ENCODE measurements around the gene SLC2A10. TPM values are rescaled to one million over a fixed set of nuclear protein-coding genes. Genes with fewer than 3 reads are reported as not detected.

The SLC2A10 gene
- total RNA-seq, 1 experiment from 2014 or later, result 4.2 TPM

GRCh38 chr20:46700481-46700880, 9.0 kb upstream of the SLC2A10 start:
- CTCF ChIA-PET, result no interaction called here
- H3K27me3 ChIP-seq (replicated peaks; ENCODE audit: control insufficient read depth, insufficient read depth, low read length), result 0 out of 2 replicates have a peak, but pooled peaks cover 1% of the 10 kb centered on the region
- H3K27me3 Mint-ChIP-seq (ENCODE audit: insufficient read depth, unreplicated experiment), result no peaks in the 10 kb centered on the region
- no peak overlapping the region for H3K27ac Mint-ChIP-seq (ENCODE audit: unreplicated experiment)
- H3K4me1 ChIP-seq, result peaks cover 4% of the 10 kb centered on the region; the same call in 1 of the 2 replicates
- H3K36me3 ChIP-seq (ENCODE audit: control insufficient read depth, insufficient read depth, low read length), result no peaks in the 10 kb centered on the region
- no peak overlapping the region for H3K4me3 Mint-ChIP-seq (ENCODE audit: unreplicated experiment)
- no peak for TF ChIP-seq CTCF (IDR thresholded peaks at IDR 0.05; ENCODE audit: insufficient read depth in 1 of 2, low read depth in 1 of 2, low read length in 1 of 2, severe bottlenecking in 1 of 2, unreplicated experiment in 1 of 2)
- POLR2A ChIA-PET, result no interaction called here
- no peak for DNase-seq
- H3K9me3 Mint-ChIP-seq (ENCODE audit: unreplicated experiment), result peaks cover 19% of the 10 kb centered on the region
- intact Hi-C loops (cut with micrococcal nuclease; ENCODE audit: unreplicated experiment), result no loop called here
- H3K4me3 ChIP-seq (ENCODE audit: low read depth, low read length), result no peak overlapping the region
- no peaks in the 10 kb centered on the region for H3K36me3 Mint-ChIP-seq (ENCODE audit: insufficient read depth, unreplicated experiment)
- no TSS peak for BruUV-seq (replicated peaks)
- peaks cover 3% of the 10 kb centered on the region; the same call in 1 of the 2 replicates for H3K9me3 ChIP-seq
- H3K4me1 Mint-ChIP-seq (ENCODE audit: low read depth, unreplicated experiment), result no peaks in the 10 kb centered on the region

- no peaks in the 10 kb centered on the region for H3K4me1 Mint-ChIP-seq (ENCODE audit: low read depth, unreplicated experiment)
- no peaks in the 10 kb centered on the region for H3K27me3 Mint-ChIP-seq (ENCODE audit: insufficient read depth, unreplicated experiment)
- no peak overlapping the region for H3K4me3 Mint-ChIP-seq (ENCODE audit: unreplicated experiment)
- no peaks in the 10 kb centered on the region for H3K36me3 Mint-ChIP-seq (ENCODE audit: insufficient read depth, unreplicated experiment)
- H3K4me1 ChIP-seq, result peaks cover 4% of the 10 kb centered on the region; the same call in 1 of the 2 replicates
- 0 out of 2 replicates have a peak, but pooled peaks cover 1% of the 10 kb centered on the region for H3K27me3 ChIP-seq (replicated peaks; ENCODE audit: control insufficient read depth, insufficient read depth, low read length)
- no peak overlapping the region for H3K27ac Mint-ChIP-seq (ENCODE audit: unreplicated experiment)
- BruUV-seq (replicated peaks), result no TSS peak
- H3K4me3 ChIP-seq (ENCODE audit: low read depth, low read length), result no peak overlapping the region
- ChIA-PET CTCF (no interaction called here), POLR2A (no interaction called here)
- H3K36me3 ChIP-seq (ENCODE audit: control insufficient read depth, insufficient read depth, low read length), result no peaks in the 10 kb centered on the region
- TF ChIP-seq CTCF (IDR thresholded peaks at IDR 0.05; ENCODE audit: insufficient read depth in 1 of 2, low read depth in 1 of 2, low read length in 1 of 2, severe bottlenecking in 1 of 2, unreplicated experiment in 1 of 2), result no peak
- H3K9me3 Mint-ChIP-seq (ENCODE audit: unreplicated experiment), result peaks cover 22% of the 10 kb centered on the region
- intact Hi-C loops (cut with micrococcal nuclease; ENCODE audit: unreplicated experiment), result no loop called here
- DNase-seq, result no peak
- peaks cover 4% of the 10 kb centered on the region for H3K9me3 ChIP-seq
Observed at GRCh38 chr20:46701057-46701456, 8.4 kb upstream of the SLC2A10 start.

- ChIA-PET CTCF (interaction anchor here (0.9 kb wide), 1 partner anchor 12 kb away, joined by 6 read pairs; the partner anchor contains the start of gene TP53RK), POLR2A (no interaction called here)
- Histone ChIP-seq H3K4me1 (peaks cover 4% of the 10 kb centered on the region; the same call in 1 of the 2 replicates), H3K9me3 (peaks cover 9% of the 10 kb centered on the region), H3K36me3 (ENCODE audit: control insufficient read depth, insufficient read depth, low read length) (no peaks in the 10 kb centered on the region), H3K27me3 (replicated peaks; ENCODE audit: control insufficient read depth, insufficient read depth, low read length) (0 out of 2 replicates have a peak, but pooled peaks cover 1% of the 10 kb centered on the region), H3K4me3 (ENCODE audit: low read depth, low read length) (no peak overlapping the region)
- intact Hi-C loops (cut with micrococcal nuclease; ENCODE audit: unreplicated experiment), result no loop called here
- no peak for DNase-seq
- Mint-ChIP-seq H3K4me1 (ENCODE audit: low read depth, unreplicated experiment) (no peaks in the 10 kb centered on the region), H3K36me3 (ENCODE audit: insufficient read depth, unreplicated experiment) (no peaks in the 10 kb centered on the region), H3K9me3 (ENCODE audit: unreplicated experiment) (peaks cover 22% of the 10 kb centered on the region), H3K27me3 (ENCODE audit: insufficient read depth, unreplicated experiment) (no peaks in the 10 kb centered on the region), H3K27ac (ENCODE audit: unreplicated experiment) (no peak overlapping the region), H3K4me3 (ENCODE audit: unreplicated experiment) (no peak overlapping the region)
- no TSS peak for BruUV-seq (replicated peaks)
- no peak for TF ChIP-seq CTCF (IDR thresholded peaks at IDR 0.05; ENCODE audit: insufficient read depth in 1 of 2, low read depth in 1 of 2, low read length in 1 of 2, severe bottlenecking in 1 of 2, unreplicated experiment in 1 of 2)
Observed at GRCh38 chr20:46701556-46701955, 7.9 kb upstream of the SLC2A10 start.
